HG02840 (cell line): ENCODE measurements around the gene KBTBD13.

ENCODE experiments used
- ATAC-seq: cut with Tn5 transposase; IDR thresholded peaks from one replicate; pipeline ENCODE4 v1.9.1; 2021; ENCODE audit warnings: mild to moderate bottlenecking, moderate library complexity, moderate number of reproducible peaks; ENCODE audit not compliant: unreplicated experiment, low FRiP score

KBTBD13 gene

DNA sequence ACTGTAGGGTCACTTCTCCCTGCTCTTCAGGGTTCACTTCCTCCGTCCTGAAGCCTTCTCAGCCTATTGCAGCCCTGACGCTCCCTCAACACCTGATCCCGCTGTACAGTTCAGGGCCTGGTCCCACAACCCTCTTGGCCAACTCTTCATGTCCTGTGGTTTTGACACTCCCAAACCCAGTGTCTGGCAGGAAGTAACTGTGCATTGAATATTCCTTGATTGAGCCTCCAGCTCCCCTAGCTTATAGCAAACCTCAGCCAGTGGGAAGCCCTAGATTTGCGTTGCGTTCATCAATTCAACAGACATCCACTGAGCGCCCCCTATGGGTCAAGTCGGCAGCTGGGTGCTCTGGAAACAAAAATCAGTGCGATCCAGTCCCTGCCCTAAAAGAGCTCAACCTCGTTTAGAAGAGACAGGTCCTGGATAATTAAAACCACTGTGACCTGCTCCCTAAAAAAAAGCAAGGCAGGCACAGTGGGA is 24.9 kb downstream of the KBTBD13 start:
- ATAC-seq, result no peak

DNA sequence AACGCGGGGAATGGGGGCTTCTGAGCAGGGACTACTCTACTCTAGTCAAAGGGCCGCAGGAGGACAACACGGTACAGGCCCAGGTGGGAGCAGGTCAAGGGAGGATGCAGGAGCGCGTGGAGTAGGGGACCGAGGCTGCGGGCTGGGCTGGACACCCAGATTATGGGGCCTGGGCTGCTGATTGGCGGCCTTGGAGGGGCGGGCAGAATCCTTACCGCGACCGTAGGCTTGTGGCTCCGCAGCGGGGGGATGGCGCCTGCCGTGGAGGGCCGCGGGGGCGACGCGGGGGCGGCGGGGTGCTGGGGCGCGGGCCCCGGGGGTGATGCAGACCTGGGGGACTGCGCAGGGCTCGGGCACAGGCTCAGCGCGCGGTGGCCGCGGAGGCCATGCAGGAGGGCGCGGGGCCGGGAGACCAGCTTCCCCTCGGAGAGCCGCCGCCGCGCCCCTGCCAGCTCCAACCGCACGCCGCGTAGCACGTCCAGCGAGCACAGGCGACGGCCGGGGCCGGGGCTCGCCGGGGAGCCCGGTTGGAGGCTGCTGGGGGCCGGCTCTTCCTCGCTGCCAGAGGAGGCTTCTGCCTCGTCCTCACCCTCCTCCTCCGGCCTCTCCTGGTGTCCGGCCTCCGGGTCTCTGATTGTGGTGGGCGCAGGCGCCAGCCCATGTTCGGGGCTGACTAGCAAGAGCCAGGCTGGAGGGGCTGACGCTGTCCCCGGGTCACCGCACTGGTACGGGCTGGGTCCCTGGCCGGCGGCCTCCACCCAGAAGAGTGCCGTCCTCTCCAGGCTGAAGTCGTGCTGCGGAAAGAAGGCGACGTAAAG is 25.6 kb downstream of the KBTBD13 start:
- ATAC-seq, result no peak

DNA sequence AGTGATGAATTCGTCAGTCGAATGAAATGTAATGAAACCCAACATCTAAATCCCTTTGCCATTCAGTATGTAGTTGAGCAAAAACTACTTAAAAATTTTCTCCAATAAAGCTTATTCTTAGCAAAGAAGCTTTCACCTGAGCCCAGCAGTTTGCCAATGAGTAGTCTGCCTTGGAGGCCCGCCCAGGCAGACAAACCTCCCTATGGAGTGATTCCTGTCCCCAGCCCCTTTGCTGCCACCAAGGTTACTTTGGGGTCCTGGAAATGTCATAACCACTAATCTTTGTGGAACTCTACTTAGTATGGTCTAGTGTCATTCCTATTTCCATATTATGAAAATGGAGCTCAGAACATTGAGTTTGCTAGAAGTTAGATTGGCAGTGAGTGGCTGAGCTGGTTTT is 26.4 kb downstream of the KBTBD13 start:
- ATAC-seq, result no peak

DNA sequence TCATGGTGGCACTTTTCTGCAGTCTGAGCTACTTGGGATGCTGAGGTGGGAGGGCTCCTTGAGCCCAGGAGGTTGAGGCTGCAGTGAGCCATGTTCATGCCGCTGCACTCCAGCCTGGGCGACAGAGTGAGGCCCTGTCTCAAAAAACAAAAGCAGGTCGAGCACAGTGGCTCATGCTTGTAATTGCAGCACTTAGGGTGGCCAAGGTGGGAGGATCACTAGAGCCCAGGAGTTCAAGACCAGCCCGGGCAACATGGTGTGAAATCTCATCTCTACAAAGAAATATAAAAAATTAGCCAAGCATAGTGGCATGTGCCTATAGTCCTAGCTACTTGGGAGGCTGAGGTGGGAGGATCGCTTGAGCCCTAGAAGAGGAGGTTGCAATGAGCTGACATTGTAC is 28.5 kb downstream of the KBTBD13 start:
- no peak for ATAC-seq

DNA sequence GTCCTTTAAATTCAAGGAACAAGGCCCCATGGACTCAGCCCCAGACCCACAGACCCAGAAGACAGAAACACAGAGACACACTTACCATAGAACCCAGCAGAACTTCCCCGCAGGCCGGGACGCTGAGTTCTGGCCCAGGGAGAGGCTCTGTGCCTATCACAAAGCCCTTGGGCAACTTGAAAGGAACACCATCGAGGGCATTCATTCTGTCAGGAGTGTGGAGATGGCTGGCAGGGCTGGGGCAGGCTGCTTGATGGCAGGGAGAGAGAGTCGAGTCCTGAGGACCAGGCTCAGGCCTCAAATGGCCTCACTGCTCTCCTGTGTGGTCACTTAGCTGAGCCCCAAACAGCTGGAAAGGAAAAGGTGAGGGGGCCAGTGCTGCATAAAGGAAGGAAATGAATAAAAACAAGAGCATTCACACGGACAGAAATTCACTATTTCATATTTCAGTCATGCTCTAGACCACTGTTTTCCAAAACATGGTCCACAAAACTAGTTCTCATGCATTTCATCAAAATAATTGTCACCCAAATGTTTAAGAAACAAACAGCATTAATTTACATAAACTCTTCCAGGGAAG is 29.6 kb downstream of the KBTBD13 start:
- ATAC-seq, result no peak

DNA sequence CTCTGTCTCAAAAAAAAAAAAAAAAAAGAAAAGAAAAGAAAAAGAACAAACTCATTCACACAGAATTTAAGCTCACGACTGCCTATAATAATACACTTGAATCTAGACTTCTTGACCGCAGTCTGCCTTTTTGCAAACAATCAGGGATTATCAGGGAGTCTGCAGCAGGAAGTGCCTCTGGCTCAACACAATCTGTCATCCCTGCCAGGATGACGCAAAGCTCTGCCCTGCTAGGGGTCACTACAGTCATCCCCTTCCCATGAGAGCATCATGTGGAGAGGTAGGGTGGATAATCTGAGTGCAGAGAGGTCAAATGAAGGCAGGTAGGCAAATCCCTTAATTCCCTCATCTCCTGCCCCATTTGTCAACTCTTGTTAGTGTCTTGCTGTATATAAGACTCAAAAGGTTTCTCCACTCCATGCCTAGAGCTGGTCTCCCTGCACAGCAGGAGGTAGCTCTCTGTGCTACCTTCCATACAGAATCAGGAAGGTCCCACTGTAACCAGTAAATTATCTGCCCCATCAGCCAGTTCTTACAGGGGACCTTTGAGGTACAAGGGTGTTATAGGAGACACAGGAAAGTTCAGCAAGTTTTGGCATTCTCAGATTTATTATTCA is 34.2 kb downstream of the KBTBD13 start:
- ATAC-seq, result no peak

DNA sequence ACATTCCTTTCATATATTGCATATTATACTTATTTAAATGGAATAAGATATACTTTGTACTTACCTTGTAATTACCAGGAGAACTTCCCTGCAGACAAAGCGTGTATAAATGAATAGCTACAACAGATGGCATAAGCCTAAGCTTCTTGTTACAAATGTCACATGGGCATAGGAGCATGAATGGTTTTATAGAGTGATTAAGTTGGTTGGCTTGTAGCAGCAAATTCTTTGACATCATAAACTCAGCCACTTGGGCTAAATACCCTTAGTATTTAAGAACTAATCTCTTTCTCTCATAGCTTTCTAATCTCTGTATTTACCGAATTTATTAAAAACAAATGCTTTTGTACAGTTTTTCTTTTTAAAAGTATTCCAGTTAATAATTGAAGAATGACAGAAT is 38.5 kb downstream of the KBTBD13 start, which contains the start of gene UBAP1L:
Gene UBAP1L, minus strand, starts transcription at position 115 of the 400 bp plus-strand sequence. CDS start 8,985 bp downstream, outside the sequence.
- ATAC-seq, result no peak

DNA sequence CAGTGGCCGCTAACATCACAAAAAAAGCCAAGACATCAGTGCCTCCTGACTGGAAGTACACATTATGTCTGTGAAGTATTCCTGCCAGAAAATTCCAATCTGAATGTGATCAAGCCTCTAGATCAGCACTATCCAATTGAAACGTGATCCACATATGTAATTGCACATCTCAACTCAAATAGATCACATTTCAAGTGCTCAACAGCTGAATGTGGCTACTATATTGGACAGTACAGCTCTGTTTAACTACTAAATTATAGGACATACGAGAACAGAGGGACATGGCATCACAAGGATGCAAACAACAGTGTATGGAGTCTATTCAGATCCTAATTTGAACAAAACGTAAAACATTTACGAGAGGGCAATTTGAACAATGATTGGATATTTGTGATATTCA is 39.0 kb downstream of the KBTBD13 start:
- no peak for ATAC-seq
